Midbrain (tissue), 1 donor: ENCODE data around the gene UVRAG.
A peak's percentile ranks its signal among the peaks of the same experiment; 100 is the strongest.
"Not testable (repeated sequence)": the region's sequence is repeated elsewhere in the genome, so short reads cannot be mapped to it uniquely, and the experiment has no call there.

Source experiments
- DNase-seq: peaks from one replicate; lab custom pipeline; 2025; lab: John Stamatoyannopoulos, UW

Gene UVRAG

GRCh38 chr11:75845324-75845723 is 30.3 kb downstream of the UVRAG start:
- DNase-seq = no peak

GRCh38 chr11:75849894-75850293 is 34.9 kb downstream of the UVRAG start:
- no peak for DNase-seq

GRCh38 chr11:75850787-75851186 is 35.8 kb downstream of the UVRAG start:
- no peak for DNase-seq

GRCh38 chr11:75851203-75851602 is 36.2 kb downstream of the UVRAG start:
- DNase-seq = no peak

GRCh38 chr11:75852406-75853017 is 37.5 kb downstream of the UVRAG start:
- no peak for DNase-seq

- DNase-seq = not testable (repeated sequence)
These were observed 38.6 kb downstream of the UVRAG start for GRCh38 chr11:75853563-75853962.

GRCh38 chr11:75853971-75854370 is 39.0 kb downstream of the UVRAG start:
- DNase-seq = no peak

GRCh38 chr11:75855206-75855605 is 40.2 kb downstream of the UVRAG start:
- no peak for DNase-seq

GRCh38 chr11:75856912-75857311 is 41.9 kb downstream of the UVRAG start:
- DNase-seq = no peak

- no peak for DNase-seq
These were observed 43.0 kb downstream of the UVRAG start for GRCh38 chr11:75858042-75858441.

- no peak for DNase-seq
These were observed 43.6 kb downstream of the UVRAG start for GRCh38 chr11:75858613-75859012.

GRCh38 chr11:75859614-75860013 is 44.6 kb downstream of the UVRAG start:
- no peak for DNase-seq

- no peak for DNase-seq
These were observed 47.4 kb downstream of the UVRAG start for GRCh38 chr11:75862437-75862836.

- peak; percentile 59 for DNase-seq
These were observed 52.9 kb downstream of the UVRAG start for GRCh38 chr11:75867778-75868374.

GRCh38 chr11:75868990-75869389 is 54.0 kb downstream of the UVRAG start:
- DNase-seq = no peak

- peak; percentile 48 for DNase-seq
These were observed 54.8 kb downstream of the UVRAG start for GRCh38 chr11:75869661-75870455.

GRCh38 chr11:75872887-75873416 is 57.9 kb downstream of the UVRAG start:
- no peak for DNase-seq

- DNase-seq = peak; percentile 38
These were observed 58.6 kb downstream of the UVRAG start for GRCh38 chr11:75873417-75874221.

- no peak for DNase-seq
These were observed 59.8 kb downstream of the UVRAG start for GRCh38 chr11:75874684-75875341.

- DNase-seq = not testable (repeated sequence)
These were observed 62.3 kb downstream of the UVRAG start for GRCh38 chr11:75877327-75877726.

GRCh38 chr11:75877931-75878330 is 62.9 kb downstream of the UVRAG start:
- DNase-seq = not testable (repeated sequence)
